Parathyroid adenoma (tissue), 2 donors: ENCODE results near the gene TMED4.
"Not testable (repeated sequence)": the region's sequence is repeated elsewhere in the genome, so short reads cannot be mapped to it uniquely, and the experiment has no call there.

Experiments used
- H2AFZ ChIP-seq: fragments of 300-600 bp; sonication (generic); one replicate; pipeline ENCODE4 v1.7.0; 2017; ENCODE audit warnings: antibody characterized with exemption, mild to moderate bottlenecking
- H3K27ac ChIP-seq: fragments of 300-600 bp; sonication (generic); one replicate; pipeline ENCODE4 v1.7.0; 2017
- H3K27me3 ChIP-seq: fragments of 300-600 bp; sonication (generic); one replicate; pipeline ENCODE4 v1.7.0; 2017; ENCODE audit warnings: low read length; ENCODE audit not compliant: control insufficient read depth, insufficient read depth
- H3K36me3 ChIP-seq: fragments of 300-600 bp; sonication (generic); one replicate; pipeline ENCODE4 v1.7.0; 2017; ENCODE audit warnings: low read length; ENCODE audit not compliant: control insufficient read depth, insufficient read depth
- H3K4me1 ChIP-seq: fragments of 300-600 bp; sonication (generic); one replicate; pipeline ENCODE4 v1.7.0; 2017; ENCODE audit warnings: control low read depth
- H3K4me2 ChIP-seq: fragments of 300-600 bp; sonication (generic); one replicate; pipeline ENCODE4 v1.7.0; 2017; ENCODE audit warnings: low read length
- H3K4me3 ChIP-seq: fragments of 300-600 bp; sonication (generic); one replicate; pipeline ENCODE4 v1.7.0; 2017; ENCODE audit warnings: low read depth, low read length
- H3K79me2 ChIP-seq: fragments of 300-600 bp; sonication (generic); one replicate; pipeline ENCODE4 v1.7.0; 2017; ENCODE audit warnings: control low read depth
- H3K9ac ChIP-seq: fragments of 300-600 bp; sonication (generic); one replicate; pipeline ENCODE4 v1.7.0; 2017; ENCODE audit warnings: mild to moderate bottlenecking
- H3K9me3 ChIP-seq: fragments of 300-600 bp; sonication (generic); one replicate; pipeline ENCODE4 v1.7.0; 2017; ENCODE audit warnings: low read length; ENCODE audit not compliant: control insufficient read depth
- TF ChIP-seq, protein P1 (sequence below): fragments of 300-600 bp; sonication (generic); IDR thresholded peaks from one replicate; pipeline ENCODE4 v1.7.0; 2017; ENCODE audit warnings: antibody characterized with exemption, mild to moderate bottlenecking
- donor health status: primary hyperparathyroidism.

The TMED4 gene

GRCh38 chr7:44603193-44603592 is 21.2 kb upstream of the TMED4 start:
- H3K27ac ChIP-seq, result no peak overlapping the region
- H3K4me2 ChIP-seq, result no peak overlapping the region
- no peak overlapping the region for H2AFZ ChIP-seq
- no peaks in the 10 kb centered on the region for H3K36me3 ChIP-seq
- no peaks in the 10 kb centered on the region for H3K27me3 ChIP-seq
- no peak overlapping the region for H3K9ac ChIP-seq
- TF ChIP-seq, protein P1, sequence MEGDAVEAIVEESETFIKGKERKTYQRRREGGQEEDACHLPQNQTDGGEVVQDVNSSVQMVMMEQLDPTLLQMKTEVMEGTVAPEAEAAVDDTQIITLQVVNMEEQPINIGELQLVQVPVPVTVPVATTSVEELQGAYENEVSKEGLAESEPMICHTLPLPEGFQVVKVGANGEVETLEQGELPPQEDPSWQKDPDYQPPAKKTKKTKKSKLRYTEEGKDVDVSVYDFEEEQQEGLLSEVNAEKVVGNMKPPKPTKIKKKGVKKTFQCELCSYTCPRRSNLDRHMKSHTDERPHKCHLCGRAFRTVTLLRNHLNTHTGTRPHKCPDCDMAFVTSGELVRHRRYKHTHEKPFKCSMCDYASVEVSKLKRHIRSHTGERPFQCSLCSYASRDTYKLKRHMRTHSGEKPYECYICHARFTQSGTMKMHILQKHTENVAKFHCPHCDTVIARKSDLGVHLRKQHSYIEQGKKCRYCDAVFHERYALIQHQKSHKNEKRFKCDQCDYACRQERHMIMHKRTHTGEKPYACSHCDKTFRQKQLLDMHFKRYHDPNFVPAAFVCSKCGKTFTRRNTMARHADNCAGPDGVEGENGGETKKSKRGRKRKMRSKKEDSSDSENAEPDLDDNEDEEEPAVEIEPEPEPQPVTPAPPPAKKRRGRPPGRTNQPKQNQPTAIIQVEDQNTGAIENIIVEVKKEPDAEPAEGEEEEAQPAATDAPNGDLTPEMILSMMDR, result no peak
- H3K9me3 ChIP-seq, result no peaks in the 10 kb centered on the region
- no peak overlapping the region for H3K4me3 ChIP-seq
- H3K4me1 ChIP-seq, result no peaks in the 10 kb centered on the region
- peaks cover 13% of the 10 kb centered on the region for H3K79me2 ChIP-seq

DNA sequence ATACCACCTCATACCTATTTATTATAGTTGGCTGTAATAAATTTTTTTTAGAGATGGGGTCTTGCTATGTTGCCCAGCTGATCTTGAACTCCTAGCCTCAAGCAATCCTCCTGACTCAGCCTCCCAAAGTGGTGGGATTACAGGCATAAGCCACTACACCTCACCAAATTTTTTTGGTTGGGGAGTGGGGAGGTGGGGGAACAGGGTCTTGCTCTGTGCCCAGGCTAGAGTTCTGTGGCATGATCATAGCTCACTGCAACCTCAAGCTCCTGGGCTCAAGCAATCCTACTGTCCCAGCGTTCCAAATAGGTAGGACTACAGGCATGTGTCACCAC is 20.5 kb upstream of the TMED4 start:
- Histone ChIP-seq H3K79me2 (peaks cover 6% of the 10 kb centered on the region), H3K9me3 (no peaks in the 10 kb centered on the region), H3K4me2 (no peak overlapping the region), H2AFZ (no peak overlapping the region), H3K4me3 (no peak overlapping the region), H3K27ac (no peak overlapping the region), H3K9ac (no peak overlapping the region), H3K4me1 (no peaks in the 10 kb centered on the region), H3K36me3 (no peaks in the 10 kb centered on the region), H3K27me3 (no peaks in the 10 kb centered on the region)
- TF ChIP-seq, protein P1, result no peak

- Histone ChIP-seq H3K36me3 (no peaks in the 10 kb centered on the region), H3K9ac (no peak overlapping the region), H3K4me2 (no peak overlapping the region), H3K79me2 (no peaks in the 10 kb centered on the region), H3K27ac (no peak overlapping the region), H3K4me3 (no peak overlapping the region), H3K4me1 (peaks cover 3% of the 10 kb centered on the region), H2AFZ (no peak overlapping the region), H3K27me3 (no peaks in the 10 kb centered on the region), H3K9me3 (no peaks in the 10 kb centered on the region)
- TF ChIP-seq, protein P1, result no peak
Measured at GRCh38 chr7:44599222-44599621, 17.2 kb upstream of the TMED4 start.

GRCh38 chr7:44597181-44597580 is 15.2 kb upstream of the TMED4 start:
- H2AFZ ChIP-seq, H3K4me1 ChIP-seq, H3K4me2 ChIP-seq, H3K9ac ChIP-seq, H3K36me3 ChIP-seq, H3K27ac ChIP-seq, H3K27me3 ChIP-seq, H3K9me3 ChIP-seq, H3K79me2 ChIP-seq, H3K4me3 ChIP-seq: not testable (repeated sequence)

DNA sequence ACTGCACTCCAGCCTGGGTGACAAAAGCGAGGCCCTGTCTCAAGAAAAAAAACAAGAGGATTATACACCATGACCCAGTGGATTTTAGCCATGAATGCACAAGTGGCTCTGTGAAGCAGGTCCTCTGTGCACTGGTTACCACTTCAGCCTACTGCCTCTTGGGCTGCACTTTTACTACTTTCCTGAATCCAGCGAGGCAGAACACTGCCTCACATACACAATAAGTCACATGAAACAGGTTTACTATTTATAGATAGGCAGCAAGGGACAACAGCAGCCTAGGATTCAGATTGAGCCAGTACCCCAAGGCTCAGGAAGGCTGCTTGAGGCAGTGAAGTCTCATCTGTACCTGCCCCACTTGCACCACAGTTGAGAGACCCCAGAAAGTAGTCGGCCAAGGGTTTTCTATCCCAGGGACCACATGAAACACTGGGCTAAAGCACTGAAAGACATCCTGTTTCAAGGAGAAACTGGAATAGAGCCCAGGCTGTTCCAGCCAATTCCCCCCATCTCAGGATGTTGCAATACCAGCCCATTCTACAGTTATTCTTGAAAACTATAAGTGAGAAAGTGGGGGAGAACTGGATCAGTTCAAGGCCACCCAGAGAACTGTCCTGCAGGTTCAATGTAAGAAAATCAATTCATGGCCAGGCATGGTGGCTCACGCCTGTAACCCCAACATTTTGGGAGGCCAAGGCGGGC is 14.1 kb upstream of the TMED4 start:
- Histone ChIP-seq H3K9ac (no peak overlapping the region), H3K27ac (no peak overlapping the region), H3K36me3 (no peaks in the 10 kb centered on the region), H3K9me3 (no peaks in the 10 kb centered on the region), H3K79me2 (no peaks in the 10 kb centered on the region), H3K4me3 (no peak overlapping the region), H2AFZ (peak overlapping the region; percentile 23), H3K4me1 (peaks cover 3% of the 10 kb centered on the region), H3K27me3 (no peaks in the 10 kb centered on the region), H3K4me2 (peak overlapping the region; percentile 51)
- TF ChIP-seq, protein P1, result no peak
